CD4-positive, CD25-positive, alpha-beta regulatory T cell (primary cell): ENCODE results near the gene EMC8. TPM values are rescaled to one million over a fixed set of nuclear protein-coding genes. Genes with fewer than 3 reads are reported as not detected.
A peak's percentile ranks its signal among the peaks of the same experiment; 100 is the strongest.

Experiments used
- ATAC-seq, 2 donors: fragments of 150-1000 bp; cut with Tn5 transposase; one replicate each; pipeline ENCODE4 v1.10.0; 2021; ENCODE audit warnings: low read depth in 2 of 2, moderate number of reproducible peaks in 2 of 2, moderate library complexity in 1 of 2
- DNase-seq, 3 donors: peaks; one replicate each; pipeline versions ENCODE4 v3.0.0 to v3.0.0-alpha.2; 2012 to 2022; ENCODE audit warnings: mixed read lengths in 1 of 3
- H3K27ac ChIP-seq: one replicate; pipeline ENCODE4 v1.7.0; 2013; ENCODE audit warnings: mild to moderate bottlenecking, low read length; ENCODE audit not compliant: insufficient read depth, poor library complexity, severe bottlenecking
- H3K27me3 ChIP-seq: one replicate; pipeline ENCODE4 v1.7.0; 2013; ENCODE audit warnings: low read length; ENCODE audit not compliant: control insufficient read depth, insufficient read depth
- H3K36me3 ChIP-seq: one replicate; pipeline ENCODE4 v1.7.0; 2013; ENCODE audit warnings: mild to moderate bottlenecking, low read length, moderate library complexity; ENCODE audit not compliant: control insufficient read depth, insufficient read depth
- H3K4me1 ChIP-seq: 2 replicates; pipeline ENCODE4 v1.7.0; 2013; ENCODE audit warnings: mild to moderate bottlenecking, low read length; ENCODE audit not compliant: insufficient read depth, control insufficient read depth, poor library complexity, severe bottlenecking
- H3K4me3 ChIP-seq: one replicate; pipeline ENCODE4 v1.7.0; 2013; ENCODE audit warnings: low read depth, mild to moderate bottlenecking, low read length, moderate library complexity
- H3K9me3 ChIP-seq, 2 experiments: 1 replicate in 1 of 2; 2 replicates in 1 of 2; pipeline ENCODE4 v1.7.0; 2013; ENCODE audit warnings: low read length in 2 of 2, mild to moderate bottlenecking in 1 of 2, moderate library complexity in 1 of 2; ENCODE audit not compliant: control insufficient read depth in 2 of 2
- H3K27ac Mint-ChIP-seq, 3 donors: one replicate each; pipeline ENCODE4 v1.8.0; 2020 to 2022; ENCODE audit warnings: mild to moderate bottlenecking in 3 of 3, mixed read lengths in 3 of 3, moderate library complexity in 2 of 3
- H3K27me3 Mint-ChIP-seq: one replicate; pipeline ENCODE4 v1.8.0; 2022; ENCODE audit warnings: mild to moderate bottlenecking, mixed read lengths
- H3K36me3 Mint-ChIP-seq: one replicate; pipeline ENCODE4 v1.8.0; 2020; ENCODE audit warnings: mixed read lengths
- H3K4me1 Mint-ChIP-seq, 4 donors: one replicate each; pipeline ENCODE4 v1.8.0; 2020 to 2022; ENCODE audit warnings: mixed read lengths in 4 of 4, mild to moderate bottlenecking in 1 of 4
- H3K4me3 Mint-ChIP-seq, 4 donors: one replicate each; pipeline ENCODE4 v1.8.0; 2020 to 2022; ENCODE audit warnings: mild to moderate bottlenecking in 4 of 4, mixed read lengths in 4 of 4, moderate library complexity in 3 of 4
- H3K9me3 Mint-ChIP-seq, 7 donors: one replicate each; pipeline ENCODE4 v1.8.0; 2020 to 2022; ENCODE audit warnings: mixed read lengths in 7 of 7, mild to moderate bottlenecking in 3 of 7, moderate library complexity in 2 of 7
- polyA plus RNA-seq, 4 donors: library from polyadenylated mRNA; unstranded; fragments of 300-500 nt; fragmentation: Illumina TruSeq; gene quantifications; one replicate each; pipeline ENCODE4 v1.2.3, GENCODE V29; 2021
- total RNA-seq: library from RNA; stranded (reverse); gene quantifications from one replicate; pipeline ENCODE4 v1.2.3, GENCODE V29; 2022

Gene EMC8
- 36.9 TPM for total RNA-seq
- 10 to 100 TPM; 23.7 to 33.3 (median 26.5) TPM for polyA plus RNA-seq

- peak within 1 kb of the TSS; percentile 92 for H3K4me3 ChIP-seq
- H3K27ac ChIP-seq: peak within 1 kb of the TSS; percentile 93
- DNase-seq (peak; percentile 87 to 95 (median 92)), ATAC-seq (peak; percentile 93 to 95)
- peaks cover 50% of the 10 kb centered on the region for H3K36me3 ChIP-seq
- H3K4me1 ChIP-seq: peaks cover 38% of the 10 kb centered on the region
- H3K9me3 ChIP-seq: no peaks in the 10 kb centered on the region
- H3K36me3 Mint-ChIP-seq: peaks cover 44% of the 10 kb centered on the region
- peak within 1 kb of the TSS; percentile 90 to 96 (median 94) for H3K4me3 Mint-ChIP-seq
- no peaks in the 10 kb centered on the region for H3K9me3 Mint-ChIP-seq
- peaks cover 4% of the 10 kb centered on the region for H3K27me3 Mint-ChIP-seq
- peak within 1 kb of the TSS; percentile 94 to 98 (median 97) for H3K27ac Mint-ChIP-seq
- peaks cover 26 to 72% (median 54%) of the 10 kb centered on the region in 4 donors for H3K4me1 Mint-ChIP-seq
- no peaks in the 10 kb centered on the region for H3K27me3 ChIP-seq
Measured at GRCh38 chr16:85799497-85800320, at the start of gene EMC8, which contains the start of gene COX4I1. Gene EMC8 (minus strand): TSS chr16:85799544. CDS start chr16:85799295, 249 bp downstream. Gene COX4I1 (plus strand): TSS chr16:85799695. CDS start chr16:85801206, 1,511 bp downstream.

DNA sequence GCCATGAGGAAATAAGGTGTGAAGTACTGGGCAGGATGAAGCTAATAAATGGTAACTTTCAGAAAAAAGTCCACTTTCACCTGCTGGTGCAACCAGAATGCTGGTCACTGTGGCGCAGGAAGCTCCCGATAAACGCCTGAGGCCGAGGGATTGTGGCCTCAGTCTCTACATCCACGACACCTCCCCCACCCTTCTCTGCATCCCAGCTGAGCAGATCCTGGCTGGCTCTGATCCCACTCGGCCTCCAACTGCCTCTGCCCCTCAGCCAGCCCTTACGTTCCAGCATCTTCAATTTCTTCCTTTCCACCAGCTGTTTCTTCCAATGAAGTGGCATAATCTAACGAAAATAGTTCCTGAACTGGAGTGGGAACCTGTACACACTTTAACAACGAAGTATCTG, 49.6 kb upstream of the EMC8 start:
- peaks cover 0 to 2% (median 0%) of the 10 kb centered on the region in 7 donors for H3K9me3 Mint-ChIP-seq
- Histone ChIP-seq H3K4me3 (no peak overlapping the region), H3K4me1 (no peaks in the 10 kb centered on the region), H3K9me3 (no peaks in the 10 kb centered on the region), H3K27ac (no peak overlapping the region), H3K27me3 (no peaks in the 10 kb centered on the region), H3K36me3 (no peaks in the 10 kb centered on the region)
- H3K4me1 Mint-ChIP-seq: peaks cover 0 to 2% (median 0%) of the 10 kb centered on the region in 4 donors
- DNase-seq (no peak), ATAC-seq (no peak)
- H3K27me3 Mint-ChIP-seq: peaks cover 13% of the 10 kb centered on the region
- no peaks in the 10 kb centered on the region for H3K36me3 Mint-ChIP-seq
- H3K4me3 Mint-ChIP-seq: no peak overlapping the region
- H3K27ac Mint-ChIP-seq: no peak overlapping the region

DNA sequence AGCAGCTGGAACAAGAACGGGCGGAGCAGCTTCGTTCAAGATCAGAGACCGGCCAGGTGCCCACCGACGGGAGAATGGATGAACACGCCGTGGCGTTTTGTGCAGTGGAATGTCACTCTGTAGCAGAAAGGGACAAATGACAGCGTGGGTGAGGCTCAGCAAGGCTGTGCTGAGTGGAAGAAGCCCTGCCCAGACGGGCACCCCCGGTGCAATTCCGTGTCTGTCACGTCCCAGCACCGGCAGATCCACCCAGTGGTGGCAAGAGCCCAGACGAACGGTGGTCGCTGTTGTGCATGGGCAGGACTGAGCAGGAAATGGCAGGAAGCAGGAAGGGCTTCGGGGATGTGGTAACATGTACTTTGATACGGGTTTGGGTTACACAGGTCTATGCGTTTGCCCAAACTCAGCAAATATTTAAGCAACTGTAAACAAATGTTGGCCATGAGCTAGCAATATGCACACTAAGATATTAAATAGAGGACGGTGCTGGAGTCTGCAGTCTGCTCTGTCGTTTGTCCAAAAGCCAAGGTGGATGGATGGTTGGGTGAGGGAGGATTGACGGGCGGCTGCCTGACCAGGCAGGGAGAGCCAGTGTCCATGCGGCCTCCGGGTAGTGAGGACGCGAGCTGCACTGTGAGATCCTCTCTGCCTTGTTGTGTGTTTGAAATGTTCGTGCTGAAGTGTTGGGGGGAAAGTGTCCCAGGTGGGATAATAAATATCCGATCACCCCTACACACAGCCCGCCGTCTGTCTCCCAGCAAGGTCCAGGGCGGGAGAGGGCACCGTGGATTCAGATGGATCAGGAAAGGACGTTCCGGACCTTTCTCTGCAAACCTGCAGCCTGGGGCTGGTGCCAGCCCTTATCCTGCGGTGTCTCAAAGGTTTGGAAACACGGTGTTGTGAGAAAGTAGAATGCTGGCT, 48.6 kb upstream of the EMC8 start:
- Mint-ChIP-seq H3K36me3 (no peaks in the 10 kb centered on the region), H3K4me3 (no peak overlapping the region), H3K9me3 (peaks cover 0 to 2% (median 0%) of the 10 kb centered on the region in 7 donors), H3K4me1 (peaks cover 0 to 2% (median 0%) of the 10 kb centered on the region in 4 donors), H3K27me3 (peaks cover 13% of the 10 kb centered on the region), H3K27ac (no peak overlapping the region)
- Histone ChIP-seq H3K9me3 (no peaks in the 10 kb centered on the region), H3K27me3 (no peaks in the 10 kb centered on the region), H3K4me3 (no peak overlapping the region), H3K4me1 (no peaks in the 10 kb centered on the region), H3K27ac (no peak overlapping the region), H3K36me3 (no peaks in the 10 kb centered on the region)
- ATAC-seq (no peak), DNase-seq (no peak)

GRCh38 chr16:85847036-85847435, 47.7 kb upstream of the EMC8 start:
- Mint-ChIP-seq H3K9me3 (peaks cover 0 to 2% (median 0%) of the 10 kb centered on the region in 7 donors), H3K4me1 (peaks cover 0 to 2% (median 0%) of the 10 kb centered on the region in 4 donors), H3K27me3 (peaks cover 13% of the 10 kb centered on the region), H3K4me3 (no peak overlapping the region), H3K27ac (peak overlapping the region in 1 of 3 donors; percentile 66), H3K36me3 (no peaks in the 10 kb centered on the region)
- no peaks in the 10 kb centered on the region for H3K27me3 ChIP-seq
- ATAC-seq (no peak), DNase-seq (no peak)
- no peak overlapping the region for H3K4me3 ChIP-seq
- H3K9me3 ChIP-seq: no peaks in the 10 kb centered on the region
- no peak overlapping the region for H3K27ac ChIP-seq
- H3K4me1 ChIP-seq: no peaks in the 10 kb centered on the region
- H3K36me3 ChIP-seq: no peaks in the 10 kb centered on the region

GRCh38 chr16:85846461-85846860, 47.1 kb upstream of the EMC8 start:
- no peak overlapping the region for H3K4me3 ChIP-seq
- Mint-ChIP-seq H3K4me3 (no peak overlapping the region), H3K4me1 (peaks cover 0 to 2% (median 0%) of the 10 kb centered on the region in 4 donors), H3K36me3 (no peaks in the 10 kb centered on the region), H3K9me3 (peaks cover 0 to 2% (median 0%) of the 10 kb centered on the region in 7 donors), H3K27me3 (peaks cover 13% of the 10 kb centered on the region), H3K27ac (no peak overlapping the region)
- no peak for DNase-seq
- H3K9me3 ChIP-seq: no peaks in the 10 kb centered on the region
- no peak for ATAC-seq
- H3K36me3 ChIP-seq: no peaks in the 10 kb centered on the region
- no peak overlapping the region for H3K27ac ChIP-seq
- H3K4me1 ChIP-seq: no peaks in the 10 kb centered on the region
- no peaks in the 10 kb centered on the region for H3K27me3 ChIP-seq

- ATAC-seq: no peak
- Histone ChIP-seq H3K9me3 (no peaks in the 10 kb centered on the region), H3K27me3 (no peaks in the 10 kb centered on the region), H3K4me1 (no peaks in the 10 kb centered on the region), H3K27ac (no peak overlapping the region), H3K4me3 (no peak overlapping the region), H3K36me3 (no peaks in the 10 kb centered on the region)
- DNase-seq: no peak
- Mint-ChIP-seq H3K4me1 (peaks cover 0 to 2% (median 0%) of the 10 kb centered on the region in 4 donors), H3K27me3 (peaks cover 13% of the 10 kb centered on the region), H3K36me3 (no peaks in the 10 kb centered on the region), H3K4me3 (no peak overlapping the region), H3K27ac (no peak overlapping the region), H3K9me3 (peaks cover 0 to 2% (median 0%) of the 10 kb centered on the region in 7 donors)
Measured at GRCh38 chr16:85845266-85845665, 45.9 kb upstream of the EMC8 start.

- no peak overlapping the region for H3K27ac Mint-ChIP-seq
Measured at GRCh38 chr16:85844786-85845185, 45.4 kb upstream of the EMC8 start.

More at GRCh38 chr16:85844786-85845185, 45.4 kb upstream of the EMC8 start:
- no peaks in the 10 kb centered on the region for H3K36me3 ChIP-seq
- H3K4me1 Mint-ChIP-seq: peaks cover 0 to 1% (median 0%) of the 10 kb centered on the region in 4 donors
- no peaks in the 10 kb centered on the region for H3K9me3 ChIP-seq
- H3K27me3 ChIP-seq: no peaks in the 10 kb centered on the region
- H3K4me1 ChIP-seq: no peaks in the 10 kb centered on the region
- peaks cover 13% of the 10 kb centered on the region for H3K27me3 Mint-ChIP-seq
- no peak overlapping the region for H3K4me3 Mint-ChIP-seq
- H3K27ac ChIP-seq: no peak overlapping the region
- ATAC-seq (no peak), DNase-seq (no peak)
- H3K4me3 ChIP-seq: no peak overlapping the region
- peaks cover 0 to 2% (median 0%) of the 10 kb centered on the region in 7 donors for H3K9me3 Mint-ChIP-seq
- no peaks in the 10 kb centered on the region for H3K36me3 Mint-ChIP-seq
